Neural cell (in vitro differentiated cells): ENCODE data around the gene ZNF93.

Source experiments
- EP300 ChIP-seq: fragments of 450-650 bp; conservative IDR thresholded peaks from 2 replicates; pipeline ENCODE4 v1.6.1; 2014; ENCODE audit warnings: antibody characterized with exemption, mild to moderate bottlenecking, moderate library complexity; ENCODE audit not compliant: poor library complexity, severe bottlenecking
- EZH2 ChIP-seq: fragments of 200-600, 300-800 bp; shearing (Covaris generic), sonication (generic); IDR thresholded peaks from 2 replicates; pipeline ENCODE4 v1.6.1; 2014; ENCODE audit warnings: antibody characterized with exemption, low read length, borderline replicate concordance, mild to moderate bottlenecking; ENCODE audit not compliant: insufficient read depth, poor library complexity, severe bottlenecking
- TF ChIP-seq, protein P1 (sequence below): fragments of 450-650 bp; IDR thresholded peaks from 2 replicates; pipeline ENCODE4 v1.5.1; 2014; ENCODE audit warnings: antibody characterized with exemption, mild to moderate bottlenecking, moderate library complexity; ENCODE audit not compliant: poor library complexity, severe bottlenecking

DNA sequence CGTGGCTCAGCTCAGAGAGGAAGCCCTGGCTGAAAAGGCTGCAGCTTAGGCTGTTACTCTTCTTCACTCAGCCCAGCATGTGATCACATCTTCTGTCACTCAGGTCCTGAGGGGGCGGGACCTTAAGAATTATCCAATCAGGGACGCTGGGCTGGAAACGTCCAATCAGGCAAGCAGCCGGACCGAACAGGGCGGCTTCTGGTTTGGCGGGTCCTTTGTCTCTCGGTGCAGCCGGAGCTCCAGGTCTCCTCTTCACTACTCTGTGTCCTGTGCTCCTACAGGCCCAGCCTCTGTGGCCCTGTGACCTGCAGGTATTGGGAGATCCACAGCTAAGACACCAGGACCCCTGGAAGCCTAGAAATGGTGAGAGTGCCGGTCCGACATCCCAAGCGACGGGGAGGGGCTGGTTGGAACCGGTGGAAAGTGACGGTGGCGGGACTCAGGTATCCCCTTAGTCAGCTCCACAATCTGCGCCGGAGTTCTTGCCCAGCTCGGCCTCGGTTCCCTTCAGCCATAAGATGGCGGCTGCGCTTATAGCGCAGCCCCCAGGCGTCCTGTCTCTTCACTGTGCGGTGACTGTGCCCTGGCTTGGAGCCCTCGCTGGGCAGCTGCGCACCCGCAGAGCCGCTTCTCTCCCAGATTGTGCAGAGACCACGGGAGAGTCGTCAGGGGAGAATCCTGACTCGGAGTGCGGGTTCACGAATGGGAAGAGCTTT, at the start of gene ZNF93:
- TF ChIP-seq EP300 (peak; percentile 62), EZH2 (no peak)
- TF ChIP-seq, protein P1, sequence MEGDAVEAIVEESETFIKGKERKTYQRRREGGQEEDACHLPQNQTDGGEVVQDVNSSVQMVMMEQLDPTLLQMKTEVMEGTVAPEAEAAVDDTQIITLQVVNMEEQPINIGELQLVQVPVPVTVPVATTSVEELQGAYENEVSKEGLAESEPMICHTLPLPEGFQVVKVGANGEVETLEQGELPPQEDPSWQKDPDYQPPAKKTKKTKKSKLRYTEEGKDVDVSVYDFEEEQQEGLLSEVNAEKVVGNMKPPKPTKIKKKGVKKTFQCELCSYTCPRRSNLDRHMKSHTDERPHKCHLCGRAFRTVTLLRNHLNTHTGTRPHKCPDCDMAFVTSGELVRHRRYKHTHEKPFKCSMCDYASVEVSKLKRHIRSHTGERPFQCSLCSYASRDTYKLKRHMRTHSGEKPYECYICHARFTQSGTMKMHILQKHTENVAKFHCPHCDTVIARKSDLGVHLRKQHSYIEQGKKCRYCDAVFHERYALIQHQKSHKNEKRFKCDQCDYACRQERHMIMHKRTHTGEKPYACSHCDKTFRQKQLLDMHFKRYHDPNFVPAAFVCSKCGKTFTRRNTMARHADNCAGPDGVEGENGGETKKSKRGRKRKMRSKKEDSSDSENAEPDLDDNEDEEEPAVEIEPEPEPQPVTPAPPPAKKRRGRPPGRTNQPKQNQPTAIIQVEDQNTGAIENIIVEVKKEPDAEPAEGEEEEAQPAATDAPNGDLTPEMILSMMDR: no peak
